ENCODE data around the gene PBLD.
"Not testable (repeated sequence)": the region's sequence is repeated elsewhere in the genome, so short reads cannot be mapped to it uniquely, and the experiment has no call there.

PBLD gene

GRCh38 chr10:68318331-68319059, 14.2 kb downstream of the PBLD start:
- H3K27me3 ChIP-seq (replicated peaks; ENCODE audit: insufficient read depth, low read length) = no peaks in the 10 kb centered on the region
- no peaks in the 10 kb centered on the region for H4K20me1 ChIP-seq (ENCODE audit: insufficient read depth, low read length)
- no peaks in the 10 kb centered on the region for H3K9me3 ChIP-seq (replicated peaks; ENCODE audit: insufficient read depth, low read length)
- no peak overlapping the region for H3K27ac ChIP-seq (ENCODE audit: low read length)
- no peak for DNase-seq
- H3K9ac ChIP-seq (ENCODE audit: low read length) = no peak overlapping the region
- no peak overlapping the region for H2AFZ ChIP-seq (ENCODE audit: low read length)
- no peak for TF ChIP-seq EZH2 (optimal IDR thresholded peaks at IDR 0.05; ENCODE audit: low read depth, low read length)
- TF ChIP-seq, protein P1, sequence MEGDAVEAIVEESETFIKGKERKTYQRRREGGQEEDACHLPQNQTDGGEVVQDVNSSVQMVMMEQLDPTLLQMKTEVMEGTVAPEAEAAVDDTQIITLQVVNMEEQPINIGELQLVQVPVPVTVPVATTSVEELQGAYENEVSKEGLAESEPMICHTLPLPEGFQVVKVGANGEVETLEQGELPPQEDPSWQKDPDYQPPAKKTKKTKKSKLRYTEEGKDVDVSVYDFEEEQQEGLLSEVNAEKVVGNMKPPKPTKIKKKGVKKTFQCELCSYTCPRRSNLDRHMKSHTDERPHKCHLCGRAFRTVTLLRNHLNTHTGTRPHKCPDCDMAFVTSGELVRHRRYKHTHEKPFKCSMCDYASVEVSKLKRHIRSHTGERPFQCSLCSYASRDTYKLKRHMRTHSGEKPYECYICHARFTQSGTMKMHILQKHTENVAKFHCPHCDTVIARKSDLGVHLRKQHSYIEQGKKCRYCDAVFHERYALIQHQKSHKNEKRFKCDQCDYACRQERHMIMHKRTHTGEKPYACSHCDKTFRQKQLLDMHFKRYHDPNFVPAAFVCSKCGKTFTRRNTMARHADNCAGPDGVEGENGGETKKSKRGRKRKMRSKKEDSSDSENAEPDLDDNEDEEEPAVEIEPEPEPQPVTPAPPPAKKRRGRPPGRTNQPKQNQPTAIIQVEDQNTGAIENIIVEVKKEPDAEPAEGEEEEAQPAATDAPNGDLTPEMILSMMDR (IDR thresholded peaks at IDR 0.05; ENCODE audit: low read length) = no peak
- no peak for TF ChIP-seq EZH2phosphoT487 (IDR thresholded peaks at IDR 0.05; ENCODE audit: low read length)
- H3K79me2 ChIP-seq (ENCODE audit: low read length) = no peaks in the 10 kb centered on the region
- no peak overlapping the region for H3K4me2 ChIP-seq (ENCODE audit: low read depth, low read length)
- no peaks in the 10 kb centered on the region for H3K36me3 ChIP-seq (replicated peaks; ENCODE audit: insufficient read depth, low read length)
- H3K9me2 ChIP-seq (replicated peaks; ENCODE audit: insufficient read depth, low read length) = no peaks in the 10 kb centered on the region
- H3F3A ChIP-seq (ENCODE audit: insufficient read depth, low read length) = no peaks in the 10 kb centered on the region
- peaks cover 5% of the 10 kb centered on the region; the same call in 1 of the 2 replicates for H3K4me1 ChIP-seq (ENCODE audit: low read length)
- no peak overlapping the region for H3K4me3 ChIP-seq (ENCODE audit: low read length)

GRCh38 chr10:68315582-68315981, 17.1 kb downstream of the PBLD start:
- Histone ChIP-seq H3K4me2 (ENCODE audit: low read depth, low read length) (no peak overlapping the region), H3K27ac (ENCODE audit: low read length) (no peak overlapping the region)
- TF ChIP-seq EZH2phosphoT487 (IDR thresholded peaks at IDR 0.05; ENCODE audit: low read length) = no peak
- TF ChIP-seq EZH2 (optimal IDR thresholded peaks at IDR 0.05; ENCODE audit: low read depth, low read length) = no peak

DNA sequence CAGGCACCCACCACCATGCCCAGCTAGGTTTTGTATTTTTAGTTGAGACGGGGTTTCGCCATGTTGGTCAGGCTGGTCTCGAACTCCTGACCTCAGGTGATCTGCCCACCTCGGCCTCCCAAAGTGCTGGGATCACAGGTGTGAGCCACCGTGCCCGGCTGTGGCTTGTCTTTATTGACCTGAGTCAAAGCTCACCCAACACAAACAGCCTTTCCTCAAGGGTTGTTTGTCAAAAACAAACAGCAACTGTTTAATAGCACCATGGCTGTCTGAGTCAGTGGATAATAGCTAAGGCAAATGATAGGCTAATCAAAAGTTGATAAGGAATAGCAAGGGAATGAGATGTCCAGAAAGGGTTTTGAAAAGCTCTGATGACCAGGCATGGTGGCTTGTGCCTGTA, 17.8 kb downstream of the PBLD start:
- not testable (repeated sequence) for H3K9me3 ChIP-seq (replicated peaks; ENCODE audit: insufficient read depth, low read length); H3F3A ChIP-seq (ENCODE audit: insufficient read depth, low read length); H3K27ac ChIP-seq (ENCODE audit: low read length); DNase-seq; H3K4me2 ChIP-seq (ENCODE audit: low read depth, low read length); H2AFZ ChIP-seq (ENCODE audit: low read length); H3K36me3 ChIP-seq (replicated peaks; ENCODE audit: insufficient read depth, low read length); H3K27me3 ChIP-seq (replicated peaks; ENCODE audit: insufficient read depth, low read length); H4K20me1 ChIP-seq (ENCODE audit: insufficient read depth, low read length); H3K9me2 ChIP-seq (replicated peaks; ENCODE audit: insufficient read depth, low read length); H3K9ac ChIP-seq (ENCODE audit: low read length); H3K4me1 ChIP-seq (ENCODE audit: low read length); H3K4me3 ChIP-seq (ENCODE audit: low read length); H3K79me2 ChIP-seq (ENCODE audit: low read length)

More at GRCh38 chr10:68315582-68315981, 17.1 kb downstream of the PBLD start:
- H3K79me2 ChIP-seq (ENCODE audit: low read length) = no peaks in the 10 kb centered on the region
- H3F3A ChIP-seq (ENCODE audit: insufficient read depth, low read length) = no peaks in the 10 kb centered on the region
- H3K27me3 ChIP-seq (replicated peaks; ENCODE audit: insufficient read depth, low read length) = no peaks in the 10 kb centered on the region
- no peaks in the 10 kb centered on the region for H3K9me2 ChIP-seq (replicated peaks; ENCODE audit: insufficient read depth, low read length)
- no peak for DNase-seq
- H3K36me3 ChIP-seq (replicated peaks; ENCODE audit: insufficient read depth, low read length) = no peaks in the 10 kb centered on the region
- no peak overlapping the region for H2AFZ ChIP-seq (ENCODE audit: low read length)
- no peaks in the 10 kb centered on the region for H4K20me1 ChIP-seq (ENCODE audit: insufficient read depth, low read length)
- no peak overlapping the region for H3K4me3 ChIP-seq (ENCODE audit: low read length)
- H3K4me1 ChIP-seq (ENCODE audit: low read length) = peaks cover 5% of the 10 kb centered on the region; the same call in 1 of the 2 replicates
- no peaks in the 10 kb centered on the region for H3K9me3 ChIP-seq (replicated peaks; ENCODE audit: insufficient read depth, low read length)
- H3K9ac ChIP-seq (ENCODE audit: low read length) = no peak overlapping the region

GRCh38 chr10:68310531-68310930, 22.2 kb downstream of the PBLD start:
- Histone ChIP-seq H3K36me3 (replicated peaks; ENCODE audit: insufficient read depth, low read length) (no peaks in the 10 kb centered on the region), H4K20me1 (ENCODE audit: insufficient read depth, low read length) (no peaks in the 10 kb centered on the region), H3K9ac (ENCODE audit: low read length) (no peak overlapping the region), H3K9me3 (replicated peaks; ENCODE audit: insufficient read depth, low read length) (no peaks in the 10 kb centered on the region), H2AFZ (ENCODE audit: low read length) (no peak overlapping the region), H3K4me2 (ENCODE audit: low read depth, low read length) (no peak overlapping the region), H3K9me2 (replicated peaks; ENCODE audit: insufficient read depth, low read length) (no peaks in the 10 kb centered on the region), H3K79me2 (ENCODE audit: low read length) (no peaks in the 10 kb centered on the region), H3K4me3 (ENCODE audit: low read length) (no peak overlapping the region), H3K4me1 (ENCODE audit: low read length) (peaks cover 5% of the 10 kb centered on the region; the same call in 1 of the 2 replicates), H3K27ac (ENCODE audit: low read length) (no peak overlapping the region), H3F3A (ENCODE audit: insufficient read depth, low read length) (no peaks in the 10 kb centered on the region), H3K27me3 (replicated peaks; ENCODE audit: insufficient read depth, low read length) (no peaks in the 10 kb centered on the region)
- no peak for DNase-seq
- TF ChIP-seq, protein P1 (IDR thresholded peaks at IDR 0.05; ENCODE audit: low read length) = no peak
- TF ChIP-seq EZH2 (optimal IDR thresholded peaks at IDR 0.05; ENCODE audit: low read depth, low read length) (no peak), EZH2phosphoT487 (IDR thresholded peaks at IDR 0.05; ENCODE audit: low read length) (no peak)
